ENCODE results near the gene ADAMTS15.
A peak's percentile ranks its signal among the peaks of the same experiment; 100 is the strongest.

Gene ADAMTS15

DNA sequence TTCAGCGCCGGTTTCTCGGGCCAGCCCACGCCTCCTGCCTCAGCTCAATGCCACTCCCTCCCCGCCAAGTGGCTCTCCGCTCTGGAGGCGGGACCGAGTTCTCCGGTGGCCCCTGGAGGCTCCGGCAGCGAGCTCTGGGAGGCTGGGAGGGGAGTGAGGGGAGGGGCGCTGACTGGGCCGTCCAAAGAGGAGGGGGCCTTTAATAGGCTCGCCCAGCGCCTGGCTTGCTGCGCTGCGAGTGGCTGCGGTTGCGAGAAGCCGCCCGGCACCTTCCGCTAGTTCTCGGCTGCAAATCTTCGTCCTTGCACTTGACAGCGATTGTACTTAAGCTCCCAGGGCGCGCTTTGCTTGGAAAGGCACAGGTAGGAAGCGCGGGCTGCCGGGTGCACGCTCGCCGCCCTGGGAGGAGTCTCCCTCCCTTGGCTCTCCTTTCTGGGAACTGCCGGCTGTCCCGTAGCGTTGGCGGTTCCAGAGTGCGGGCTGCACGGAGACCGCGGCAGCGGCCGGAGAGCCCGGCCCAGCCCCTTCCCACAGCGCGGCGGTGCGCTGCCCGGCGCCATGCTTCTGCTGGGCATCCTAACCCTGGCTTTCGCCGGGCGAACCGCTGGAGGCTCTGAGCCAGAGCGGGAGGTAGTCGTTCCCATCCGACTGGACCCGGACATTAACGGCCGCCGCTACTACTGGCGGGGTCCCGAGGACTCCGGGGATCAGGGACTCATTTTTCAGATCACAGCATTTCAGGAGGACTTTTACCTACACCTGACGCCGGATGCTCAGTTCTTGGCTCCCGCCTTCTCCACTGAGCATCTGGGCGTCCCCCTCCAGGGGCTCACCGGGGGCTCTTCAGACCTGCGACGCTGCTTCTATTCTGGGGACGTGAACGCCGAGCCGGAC lies at the start of gene ADAMTS15:
TSS of gene ADAMTS15 (plus strand) at position 230 of the 894 bp plus-strand sequence. CDS start at position 559, 329 bp downstream.
- DNase-seq (ENCODE audit: low read depth in 2 of 2): peak in 1 of 2 donors; percentile 36

DNA sequence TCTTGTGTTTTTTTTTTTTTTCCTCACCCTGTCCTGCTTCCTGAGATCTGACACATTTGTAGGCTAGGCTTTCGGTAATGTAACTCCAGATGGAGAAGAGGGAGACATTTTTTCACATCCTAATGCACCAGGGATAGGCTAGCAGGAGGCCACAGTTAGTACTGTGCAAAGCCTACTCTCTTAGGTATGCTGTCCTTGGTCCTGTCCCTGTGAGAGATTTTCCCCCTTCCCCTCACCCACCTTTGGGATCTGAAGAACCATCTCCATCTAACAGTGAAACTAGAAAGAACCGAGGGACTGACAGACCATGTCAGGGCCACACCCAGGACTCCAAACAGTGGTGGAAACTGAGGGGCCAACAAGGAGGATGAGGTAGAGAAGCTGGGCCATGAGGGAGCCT lies 49.2 kb upstream of the ADAMTS15 start:
- no peak for DNase-seq (ENCODE audit: low read depth in 2 of 2)

- no peak for DNase-seq (ENCODE audit: low read depth in 2 of 2)
Observed at GRCh38 chr11:130400781-130401483, 47.5 kb upstream of the ADAMTS15 start.

- DNase-seq (ENCODE audit: low read depth in 2 of 2): no peak
Observed at GRCh38 chr11:130402570-130402969, 45.9 kb upstream of the ADAMTS15 start.

DNA sequence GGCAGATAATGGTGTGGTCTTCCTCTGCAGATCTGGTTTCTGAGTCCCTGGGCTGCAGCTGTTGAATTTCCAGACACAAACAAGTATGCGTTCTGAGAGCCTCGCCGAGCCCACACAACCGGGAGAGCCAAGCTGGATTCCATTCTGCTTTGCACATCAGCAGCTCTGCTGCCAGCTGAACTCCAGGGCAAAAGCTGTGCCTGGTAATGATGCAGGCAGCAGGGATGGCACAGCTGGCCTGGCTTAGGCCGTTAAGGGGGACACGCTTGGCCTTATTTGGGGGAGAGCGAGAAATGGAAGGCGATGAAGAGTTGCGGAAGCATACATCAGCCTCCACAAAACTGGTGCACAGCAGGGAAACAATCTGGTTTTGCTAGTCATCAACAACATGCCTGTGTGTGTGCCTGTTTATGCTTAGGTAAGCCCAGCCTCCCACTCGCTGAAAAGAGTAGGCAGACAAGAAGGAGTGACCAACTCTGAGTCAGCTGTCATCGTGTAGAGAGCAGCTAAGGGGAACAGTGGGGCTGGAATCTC lies 45.1 kb upstream of the ADAMTS15 start:
- no peak for DNase-seq (ENCODE audit: low read depth in 2 of 2)

- no peak for DNase-seq (ENCODE audit: low read depth in 2 of 2)
Observed at GRCh38 chr11:130403967-130404366, 44.5 kb upstream of the ADAMTS15 start.

DNA sequence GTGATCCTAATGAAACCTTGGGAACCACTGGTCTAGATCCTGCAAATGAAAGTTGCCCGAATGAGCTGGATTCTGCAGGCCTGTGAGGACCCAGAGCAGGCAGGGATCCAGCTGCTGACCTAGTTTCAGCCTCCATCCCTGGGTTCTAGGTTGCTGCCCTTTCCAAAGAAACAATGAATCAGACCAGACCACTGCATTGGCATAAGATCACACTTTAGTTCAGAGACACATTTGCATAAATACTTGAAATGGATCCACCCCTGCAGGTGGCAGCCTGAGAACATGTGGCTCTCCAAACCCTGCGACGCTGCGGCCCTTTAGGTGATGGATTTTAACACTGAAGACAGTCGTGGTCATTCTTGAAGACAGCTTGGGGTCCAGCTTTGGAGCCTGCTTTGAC lies 43.7 kb upstream of the ADAMTS15 start:
- DNase-seq (ENCODE audit: low read depth in 2 of 2): no peak

DNA sequence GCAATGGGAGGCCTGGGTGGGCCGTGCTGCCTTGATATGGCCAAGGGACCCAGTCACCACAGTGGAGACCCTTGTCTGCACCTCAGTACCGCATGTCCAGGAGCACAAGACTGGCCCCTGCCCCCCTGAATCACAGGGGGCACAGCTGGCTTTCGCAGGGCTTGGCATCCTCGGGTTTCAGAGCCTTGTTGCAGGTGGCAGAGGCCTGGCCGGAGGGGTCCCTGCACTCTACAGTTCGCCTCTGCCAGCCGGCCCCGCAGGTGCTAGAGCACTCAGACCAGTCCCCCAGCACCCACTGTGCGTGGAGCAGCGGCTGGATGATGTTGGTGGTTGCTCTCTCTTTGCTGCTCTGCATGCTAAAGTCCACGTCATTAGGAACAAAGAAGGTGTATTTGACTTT lies 43.0 kb upstream of the ADAMTS15 start:
- no peak for DNase-seq (ENCODE audit: low read depth in 2 of 2)

GRCh38 chr11:130407978-130408377 lies 40.5 kb upstream of the ADAMTS15 start:
- DNase-seq (ENCODE audit: low read depth in 2 of 2): no peak

- no peak for DNase-seq (ENCODE audit: low read depth in 2 of 2)
Observed at GRCh38 chr11:130408401-130408890, 40.0 kb upstream of the ADAMTS15 start.

GRCh38 chr11:130408901-130409300 lies 39.5 kb upstream of the ADAMTS15 start:
- no peak for DNase-seq (ENCODE audit: low read depth in 2 of 2)

DNA sequence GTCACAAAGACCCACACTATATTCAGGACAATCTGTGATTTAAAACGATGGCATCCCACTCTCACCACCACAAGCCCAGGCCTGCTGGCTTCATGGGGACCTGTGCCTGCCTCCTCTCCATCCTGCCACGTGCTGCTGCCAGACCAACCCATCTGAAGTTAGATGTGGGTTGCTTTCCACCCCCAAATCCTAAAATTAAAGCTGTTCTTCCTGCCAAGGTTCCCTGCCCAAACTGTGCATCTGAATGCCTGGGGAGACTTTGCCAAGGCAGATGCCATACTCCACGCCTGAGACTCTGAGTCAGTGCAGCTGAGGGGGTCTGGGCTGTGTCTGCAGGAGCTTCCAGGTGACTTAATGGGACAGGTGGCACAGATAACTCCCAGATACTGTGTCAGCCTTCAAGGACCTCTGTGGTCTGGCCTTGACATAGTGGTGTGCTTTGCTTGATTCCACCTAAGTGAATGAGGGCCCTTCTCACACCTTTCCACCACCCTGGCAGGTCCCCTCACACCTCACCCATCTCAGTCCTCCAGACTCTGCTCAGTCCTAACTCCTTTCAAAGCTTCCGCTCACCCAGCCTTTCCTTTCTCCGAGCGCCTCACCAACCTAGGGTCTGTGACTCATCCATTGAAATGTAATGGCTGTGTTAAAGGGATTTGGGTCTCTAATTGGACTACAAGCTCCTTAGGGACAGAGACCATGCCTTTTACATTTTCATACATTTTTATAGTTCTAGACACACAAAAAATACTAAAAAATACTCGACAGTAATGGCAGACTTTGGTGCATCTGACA lies 38.7 kb upstream of the ADAMTS15 start:
- DNase-seq (ENCODE audit: low read depth in 2 of 2): no peak

- no peak for DNase-seq (ENCODE audit: low read depth in 2 of 2)
Observed at GRCh38 chr11:130411223-130411622, 37.2 kb upstream of the ADAMTS15 start.

DNA sequence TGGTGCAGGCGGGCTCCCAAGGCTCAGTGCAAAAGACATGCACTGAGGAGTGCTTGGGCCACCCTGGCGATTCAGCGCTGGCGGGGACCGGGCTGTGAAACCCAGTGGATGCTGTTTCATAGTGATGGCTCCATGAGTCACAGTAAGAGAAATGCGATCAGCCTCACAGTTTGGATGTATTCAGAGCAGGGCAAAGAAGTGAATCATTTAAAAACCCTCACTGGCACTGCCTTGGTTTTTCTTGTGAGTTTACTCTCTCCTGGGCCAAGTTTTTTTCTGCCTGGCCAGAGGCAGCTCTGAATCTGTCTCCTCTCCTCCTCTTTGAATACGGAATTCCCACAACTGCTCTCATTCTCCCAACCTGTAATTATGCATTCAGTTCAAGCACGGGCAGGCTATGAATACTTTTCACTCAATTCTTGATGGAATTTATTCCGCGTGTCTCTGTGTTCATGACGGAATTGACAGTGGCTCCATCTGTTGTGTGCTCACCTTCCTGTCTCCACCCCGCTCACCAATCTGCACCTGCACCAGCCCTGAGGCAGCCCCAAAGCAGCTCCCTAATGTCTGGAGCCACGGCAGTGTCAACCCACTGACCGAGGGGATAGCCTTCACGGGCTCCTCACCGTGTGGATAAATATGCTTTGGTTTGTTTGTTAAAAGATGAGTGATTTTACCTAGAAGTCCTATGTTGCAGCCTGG lies 34.9 kb upstream of the ADAMTS15 start:
- DNase-seq (ENCODE audit: low read depth in 2 of 2): no peak

DNA sequence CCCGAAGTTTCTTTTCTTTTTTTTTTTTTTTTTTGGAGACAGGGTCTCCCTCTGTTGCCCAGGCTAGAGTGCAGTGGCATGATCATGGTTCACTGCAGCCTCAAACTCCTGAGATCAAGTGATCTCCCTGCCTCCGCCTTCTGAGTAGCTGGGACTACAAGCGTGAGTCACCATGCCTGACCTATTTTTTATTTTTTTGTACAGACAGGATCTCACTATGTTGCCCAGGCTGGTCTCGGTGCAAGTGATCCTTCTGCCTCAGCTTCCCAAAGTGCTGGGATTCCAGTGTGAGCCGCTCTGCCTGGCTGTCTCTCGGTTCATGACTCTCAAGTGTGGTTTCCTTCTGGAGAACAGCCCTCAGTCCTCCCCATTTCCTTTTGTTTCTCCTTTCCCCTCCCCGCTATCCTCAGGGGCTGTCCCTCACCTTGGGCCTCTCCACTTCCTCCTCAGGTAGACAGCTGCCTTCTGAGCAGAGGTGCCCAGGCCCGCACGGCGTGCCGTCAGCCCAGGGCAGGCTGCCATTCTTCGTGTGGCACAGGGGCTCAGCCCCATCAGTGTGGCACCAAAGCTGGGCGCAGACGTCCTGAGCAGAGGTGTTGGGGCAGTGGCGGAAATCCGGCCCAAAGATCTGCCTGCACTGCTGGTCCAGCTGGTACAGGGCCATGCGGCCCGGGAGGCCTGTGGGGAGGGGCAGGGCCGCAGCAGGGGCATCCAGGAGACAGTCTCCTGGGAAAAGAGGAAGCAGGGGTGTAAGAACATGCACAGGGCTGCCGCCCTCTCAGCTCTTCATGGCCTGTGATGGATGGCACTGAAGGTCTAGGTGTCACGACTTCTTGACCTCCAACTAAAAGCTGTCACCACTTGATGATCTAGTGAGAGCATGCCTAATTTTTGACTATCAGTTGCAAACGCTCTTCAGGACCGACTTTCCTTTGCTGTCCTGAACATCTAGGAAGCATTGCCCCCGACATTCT lies 34.1 kb upstream of the ADAMTS15 start:
- DNase-seq (ENCODE audit: low read depth in 2 of 2): no peak

- no peak for DNase-seq (ENCODE audit: low read depth in 2 of 2)
Observed at GRCh38 chr11:130415731-130416529, 32.5 kb upstream of the ADAMTS15 start.

DNA sequence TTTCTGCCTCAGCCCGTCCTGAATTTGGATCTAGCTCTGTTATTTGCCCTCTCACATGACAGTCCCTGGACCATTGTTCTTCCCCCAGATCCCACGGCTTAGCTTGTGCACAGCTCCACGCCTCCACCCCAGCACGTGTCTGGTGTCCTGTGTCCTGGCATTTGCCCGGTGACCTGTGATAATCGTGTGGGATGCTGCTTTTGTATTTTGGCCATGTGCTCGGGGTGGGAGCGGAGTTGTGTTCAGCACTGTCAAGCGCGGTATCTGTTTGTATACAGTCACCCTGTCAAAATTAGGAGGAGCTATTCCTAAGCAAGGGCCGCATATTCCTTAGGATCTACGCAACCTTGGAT lies 31.9 kb upstream of the ADAMTS15 start:
- DNase-seq (ENCODE audit: low read depth in 2 of 2): no peak

DNA sequence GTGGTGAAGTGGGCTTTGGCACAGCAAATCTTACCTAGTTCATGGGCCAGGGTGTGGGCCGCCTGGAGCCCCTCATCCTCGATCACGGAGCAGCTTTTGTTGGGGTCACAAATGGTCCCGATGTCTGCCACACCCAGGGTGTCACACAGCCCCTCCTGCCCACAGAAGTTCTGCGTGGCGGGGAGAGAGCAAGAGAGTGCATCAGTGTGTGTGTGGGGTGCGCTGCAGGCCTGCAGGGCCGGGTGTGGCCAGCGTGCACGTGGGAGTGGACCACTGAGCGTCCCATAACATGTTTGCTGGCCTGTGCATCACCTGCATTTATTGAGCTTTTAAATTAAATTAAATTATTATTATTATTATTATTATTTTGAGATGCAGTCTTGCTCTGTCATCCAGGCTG lies 31.5 kb upstream of the ADAMTS15 start:
- no peak for DNase-seq (ENCODE audit: low read depth in 2 of 2)

DNA sequence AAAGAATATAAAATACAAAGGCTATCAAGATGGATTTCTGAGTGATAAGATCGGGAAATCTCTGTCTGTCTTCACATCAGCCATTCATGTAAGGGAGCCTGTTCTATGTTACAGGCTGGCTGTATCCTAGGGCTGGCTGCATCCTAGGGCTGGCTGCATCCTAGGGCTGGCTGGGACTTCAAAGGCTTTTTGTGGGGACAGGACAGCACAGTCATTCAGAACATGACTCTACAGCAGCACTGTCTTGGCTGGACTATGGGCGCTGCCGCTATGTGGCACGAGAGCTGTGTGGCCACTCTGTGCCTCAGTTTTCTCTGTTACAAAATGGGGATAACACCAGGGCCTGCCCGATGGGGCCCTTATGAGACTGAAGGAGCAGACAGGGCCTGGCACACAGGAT lies 30.2 kb upstream of the ADAMTS15 start:
- DNase-seq (ENCODE audit: low read depth in 2 of 2): no peak
